Liver (tissue), 3 donors: ENCODE results near the gene LHPP.

Source experiments
- CTCF ChIP-seq: fragments of 150-350 bp; IDR thresholded peaks from 2 replicates; pipeline ENCODE4 v1.5.1; 2017; ENCODE audit warnings: improper control_type of control experiment, low read depth, low read length; ENCODE audit not compliant: missing input control
- FOXA1 ChIP-seq: IDR thresholded peaks from 2 replicates; pipeline ENCODE4 v1.6.1; 2016; ENCODE audit warnings: antibody characterized with exemption
- HNF4A ChIP-seq, 2 donors: conservative IDR thresholded peaks; 2 replicates each; pipeline ENCODE4 v1.6.1; 2016; ENCODE audit warnings: antibody characterized with exemption in 2 of 2, mild to moderate bottlenecking in 2 of 2
- REST ChIP-seq: IDR thresholded peaks from 2 replicates; pipeline ENCODE4 v1.6.1; 2016; ENCODE audit warnings: antibody characterized with exemption, mild to moderate bottlenecking
- SP1 ChIP-seq: IDR thresholded peaks from 2 replicates; pipeline ENCODE4 v1.6.1; 2018; ENCODE audit warnings: antibody characterized with exemption, mild to moderate bottlenecking
- donor health status: healthy.
- donor health status: healthy.

- TF ChIP-seq CTCF = no peak
- TF ChIP-seq REST = no peak
- TF ChIP-seq FOXA1 = no peak
- TF ChIP-seq SP1 = no peak
- TF ChIP-seq HNF4A (conservative IDR thresholded peaks at IDR 0.05) = no peak
These were observed 176.1 kb downstream of the LHPP start for GRCh38 chr10:124637746-124638145.
